HepG2 (cell line): Measurements from ENCODE around the gene TP53. TPM values are rescaled to one million over a fixed set of nuclear protein-coding genes. Genes with fewer than 3 reads are reported as not detected.

ENCODE experiments used
- ATAC-seq: fragments of 200-7000 bp; cut with Tn5 transposase; 3 replicates; pipeline ENCODE4 v1.9.1; 2020; ENCODE audit warnings: mild to moderate bottlenecking, moderate library complexity
- BruUV-seq: library from RNA; stranded (reverse); fragments of 400-500 nt; replicated peaks from 2 replicates; lab custom pipeline; 2021; lab: Mats Ljungman, UMichigan
- CTCF ChIA-PET: fragments of 300-600 bp; formaldehyde crosslinking; extraction: SDS; loops from one replicate; lab custom pipeline; 2021; ENCODE audit warnings: low total read pairs, inconsistent platforms, low intra/inter-chr PET ratio; lab: Yijun Ruan, JAX
- POLR2A ChIA-PET: fragments of 350-600 bp; sonication (Branson Sonifier 250); formaldehyde crosslinking; loops from one replicate; lab custom pipeline; 2020; ENCODE audit warnings: antibody characterized with exemption, inconsistent platforms; lab: Yijun Ruan, JAX
- DNase-seq: peaks from one replicate; pipeline ENCODE4 v3.0.0-alpha.2; 2015; ENCODE audit warnings: low spot score
- FAIRE-seq: peaks from 3 replicates; lab custom pipeline; 2011; peaks lifted over from hg19 to GRCh38; lab: Jason Lieb, UNC
- H2AFZ ChIP-seq: one replicate; pipeline ENCODE4 v1.6.1; 2011; ENCODE audit warnings: low read length, inconsistent platforms
- H3K27ac ChIP-seq: fragments of 300-600 bp; 3 replicates; pipeline ENCODE4 v1.8.0; 2011; ENCODE audit warnings: mixed run types, mild to moderate bottlenecking, mixed read lengths, low read length, inconsistent platforms; ENCODE audit not compliant: insufficient read depth; ENCODE audit errors: extremely low read length
- H3K27me3 ChIP-seq, 2 experiments: fragments of 200-600 bp in 1 of 2; 2 replicates in 1 of 2; 3 replicates in 1 of 2; pipeline versions ENCODE4 v1.6.0 to v1.8.0; 2011; ENCODE audit warnings: low read length in 2 of 2, mild to moderate bottlenecking in 2 of 2, moderate library complexity in 2 of 2, inconsistent platforms in 1 of 2; ENCODE audit not compliant: insufficient read depth in 2 of 2, control insufficient read depth in 1 of 2
- H3K36me3 ChIP-seq, 2 experiments: fragments of 200-600 bp in 1 of 2; replicated peaks in 1 of 2; 2 replicates in 1 of 2; 3 replicates in 1 of 2; pipeline versions ENCODE4 v1.5.1 to v1.8.0; 2011; ENCODE audit warnings: low read length in 2 of 2, inconsistent platforms in 1 of 2; ENCODE audit not compliant: insufficient read depth in 2 of 2, control insufficient read depth in 1 of 2
- H3K4me1 ChIP-seq: 2 replicates; pipeline ENCODE4 v1.5.1; 2012; ENCODE audit warnings: low read length, inconsistent platforms; ENCODE audit not compliant: insufficient read depth
- H3K4me2 ChIP-seq: 2 replicates; pipeline ENCODE4 v1.6.0; 2011; ENCODE audit warnings: low read depth, low read length, inconsistent platforms
- H3K4me3 ChIP-seq, 3 experiments: fragments of 200-600 bp in 1 of 3; sonication (generic), shearing (Covaris generic) in 1 of 3; replicated peaks in 1 of 3; 2 replicates each; pipeline ENCODE4 v1.5.1; 2011 to 2016; ENCODE audit warnings: low read length in 3 of 3, inconsistent platforms in 2 of 3, low read depth in 2 of 3, mild to moderate bottlenecking in 2 of 3, control low read depth in 1 of 3, mixed read lengths in 1 of 3; ENCODE audit not compliant: insufficient read depth in 1 of 3
- H3K79me2 ChIP-seq: one replicate; pipeline ENCODE4 v1.6.1; 2011; ENCODE audit warnings: low read length, inconsistent platforms; ENCODE audit not compliant: insufficient read depth
- H3K9ac ChIP-seq: 2 replicates; pipeline ENCODE4 v1.6.0; 2011; ENCODE audit warnings: mild to moderate bottlenecking, low read depth, low read length, inconsistent platforms; ENCODE audit not compliant: insufficient read depth
- H3K9me3 ChIP-seq: 2 replicates; pipeline ENCODE4 v1.5.1; 2012; ENCODE audit warnings: mild to moderate bottlenecking, low read length
- H4K20me1 ChIP-seq: 2 replicates; pipeline ENCODE4 v1.6.0; 2011; ENCODE audit warnings: inconsistent platforms, mild to moderate bottlenecking, low read length, moderate library complexity; ENCODE audit not compliant: insufficient read depth
- HMG20A ChIP-seq: IDR thresholded peaks from 2 replicates; pipeline ENCODE4 v1.6.1; 2016; ENCODE audit warnings: borderline replicate concordance
- KLF15 ChIP-seq: sonication (generic); formaldehyde crosslinking; IDR thresholded peaks from 2 replicates; pipeline ENCODE4 v1.8.1; 2023; ENCODE audit warnings: borderline replicate concordance, mild to moderate bottlenecking, inconsistent platforms, missing genetic modification reagents, mixed read lengths
- PHF5A ChIP-seq: IDR thresholded peaks from one replicate; pipeline ENCODE4 v1.6.1; 2018; ENCODE audit warnings: low read depth, missing genetic modification reagents; ENCODE audit not compliant: unreplicated experiment
- SKI ChIP-seq: fragments of 450-650 bp; IDR thresholded peaks from one replicate; pipeline ENCODE4 v1.6.1; 2018; ENCODE audit warnings: mild to moderate bottlenecking; ENCODE audit not compliant: partially characterized antibody
- TCF12 ChIP-seq, 2 experiments: fragments of 450-650 bp in 1 of 2; sonication (generic) in 1 of 2; formaldehyde crosslinking in 1 of 2; IDR thresholded peaks; 2 replicates each; pipeline versions ENCODE4 v1.6.1 to v1.8.0; 2017 to 2022; ENCODE audit warnings: antibody characterized with exemption in 1 of 2, mild to moderate bottlenecking in 1 of 2, missing genetic modification reagents in 1 of 2, moderate library complexity in 1 of 2
- TRIM24 ChIP-seq: sonication (generic); formaldehyde crosslinking; IDR thresholded peaks from 2 replicates; pipeline ENCODE4 v1.8.0; 2022; ENCODE audit warnings: mild to moderate bottlenecking, missing genetic modification reagents
- ZNF460 ChIP-seq: sonication (generic); formaldehyde crosslinking; IDR thresholded peaks from 2 replicates; pipeline ENCODE4 v1.5.1; 2020; ENCODE audit warnings: missing genetic modification reagents, mild to moderate bottlenecking, borderline replicate concordance
- WGBS: methylation state at CpG from one replicate; pipeline ENCODE4 v1.1.6; 2017; ENCODE audit warnings: low lambda C conversion rate; 5-methylcytosine and 5-hydroxymethylcytosine counted together
- in situ Hi-C: cut with HindIII; loops from 2 replicates; pipeline ENCODE4 v1.10.0; 2017; ENCODE audit warnings: low pct_unique_long_range_greater_than_20kb; ENCODE audit not compliant: extremely low pct_ligation_motif_present
- intact Hi-C: fragments of 100-400 bp; cut with micrococcal nuclease; formaldehyde crosslinking; loops from one replicate; pipeline ENCODE4 v1.10.0; 2022; ENCODE audit not compliant: unreplicated experiment
- polyA plus RNA-seq, 8 experiments: library from polyadenylated mRNA; depleted of rRNA in 3 of 8; stranded (reverse) in 7 of 8; unstranded in 1 of 8; fragments of >200 nt; fragmentation: Illumina TruSeq in 4 of 8; extraction: Trizol in 4 of 8; gene quantifications; 2 replicates each; pipeline versions ENCODE4 v1.2.1 to v1.2.3, GENCODE V29; 2011 to 2016; ENCODE audit warnings: low read depth in 4 of 8, missing spikeins in 1 of 8, mixed read lengths in 1 of 8; ENCODE audit not compliant: insufficient read depth in 1 of 8
- total RNA-seq, 5 experiments: library from RNA; depleted of rRNA; stranded (reverse); fragments of >200 nt; fragmentation: Illumina TruSeq; extraction: Trizol; gene quantifications; 2 replicates each; pipeline ENCODE4 v1.2.3, GENCODE V29; 2016; ENCODE audit warnings: low read depth in 1 of 5
- TF ChIP-seq, protein P1 (sequence below): IDR thresholded peaks from 2 replicates; pipeline ENCODE4 v1.6.1; 2016; ENCODE audit warnings: control low read depth

Gene TP53
- total and polyA plus RNA-seq, 2 of the 13 experiments (the other 11 are each of a cell fraction or from before 2014, with no cell fraction given): 17.1 to 29.9 TPM

DNA sequence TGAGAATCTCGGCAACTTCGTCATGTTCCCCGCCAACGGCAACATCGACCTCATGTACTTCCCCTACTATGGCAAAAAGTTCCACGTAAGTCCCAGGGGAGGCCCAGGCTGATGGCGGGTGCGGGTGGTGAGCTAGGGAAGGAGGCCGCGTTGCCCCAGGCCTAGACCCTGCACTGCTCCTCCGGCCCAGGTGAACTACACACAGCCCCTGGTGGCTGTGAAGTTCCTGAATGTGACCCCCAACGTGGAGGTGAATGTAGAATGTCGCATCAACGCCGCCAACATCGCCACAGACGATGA, 31.8 kb downstream of the TP53 start:
- Histone ChIP-seq H3K27ac (no peak overlapping the region), H3K36me3 (no peaks in the 10 kb centered on the region), H3K27me3 (peaks cover 3 to 49% of the 10 kb centered on the region in 2 experiments), H2AFZ (no peak overlapping the region), H4K20me1 (no peaks in the 10 kb centered on the region), H3K9ac (no peak overlapping the region), H3K4me3 (no peak overlapping the region), H3K4me2 (no peak overlapping the region), H3K4me1 (peaks cover 10% of the 10 kb centered on the region; the same call in 1 of the 2 replicates), H3K9me3 (no peaks in the 10 kb centered on the region), H3K79me2 (no peaks in the 10 kb centered on the region)
- ATAC-seq (no peak), DNase-seq (no peak), FAIRE-seq (no peak)
- in situ Hi-C loops (no loop called here), intact Hi-C loops (no loop called here)
- TF ChIP-seq ZNF460: no peak
- no peak for TF ChIP-seq PHF5A (CRISPR knock-in tag)
- TF ChIP-seq, protein P1, sequence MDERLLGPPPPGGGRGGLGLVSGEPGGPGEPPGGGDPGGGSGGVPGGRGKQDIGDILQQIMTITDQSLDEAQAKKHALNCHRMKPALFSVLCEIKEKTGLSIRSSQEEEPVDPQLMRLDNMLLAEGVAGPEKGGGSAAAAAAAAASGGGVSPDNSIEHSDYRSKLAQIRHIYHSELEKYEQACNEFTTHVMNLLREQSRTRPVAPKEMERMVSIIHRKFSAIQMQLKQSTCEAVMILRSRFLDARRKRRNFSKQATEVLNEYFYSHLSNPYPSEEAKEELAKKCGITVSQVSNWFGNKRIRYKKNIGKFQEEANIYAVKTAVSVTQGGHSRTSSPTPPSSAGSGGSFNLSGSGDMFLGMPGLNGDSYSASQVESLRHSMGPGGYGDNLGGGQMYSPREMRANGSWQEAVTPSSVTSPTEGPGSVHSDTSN (CRISPR knock-in tag): no peak
- TF ChIP-seq KLF15 (CRISPR knock-in tag): no peak
- TF ChIP-seq SKI: no peak
- TF ChIP-seq HMG20A (CRISPR knock-in tag): no peak
- TF ChIP-seq TRIM24 (CRISPR knock-in tag): no peak
- TF ChIP-seq TCF12 (IDR thresholded peaks at IDR 0.05): no peak
- no peak for TF ChIP-seq TCF12 (CRISPR knock-in tag; IDR thresholded peaks at IDR 0.05)
- WGBS: 81% methylated on average over 15 of the region's 17 CpGs
- ChIA-PET CTCF (no interaction called here), POLR2A (interaction anchor here (1.0 kb wide), 1 partner anchor 28 kb away, joined by 5 read pairs; the partner anchor contains the start of gene SAT2)
- no TSS peak for BruUV-seq
